Esophagus muscularis mucosa (tissue), 4 donors: ENCODE data around the gene RARS1.

Experiments
- CTCF ChIP-seq, 3 experiments: fragments of 200-600 bp in 2 of 3; fragments of 450-650 bp in 1 of 3; sonication (generic) in 2 of 3; IDR thresholded peaks; one replicate each; pipeline ENCODE4 v1.5.1; 2017 to 2019; ENCODE audit warnings: antibody characterized with exemption in 3 of 3, mild to moderate bottlenecking in 2 of 3, moderate library complexity in 1 of 3
- EP300 ChIP-seq: sonication (generic); formaldehyde crosslinking; IDR thresholded peaks from one replicate; pipeline ENCODE4 v1.6.1; 2017; ENCODE audit warnings: antibody characterized with exemption
- POLR2A ChIP-seq: fragments of 450-650 bp; IDR thresholded peaks from one replicate; pipeline ENCODE4 v1.6.1; 2017; ENCODE audit warnings: antibody characterized with exemption, moderate library complexity, mild to moderate bottlenecking, low read depth
- POLR2AphosphoS5 ChIP-seq, 2 donors: sonication (generic); formaldehyde crosslinking; IDR thresholded peaks; one replicate each; pipeline ENCODE4 v1.6.1; 2017; ENCODE audit warnings: antibody characterized with exemption in 2 of 2

- TF ChIP-seq CTCF (IDR thresholded peaks at IDR 0.05) = no peak
- no peak for TF ChIP-seq POLR2A
- no peak for TF ChIP-seq POLR2AphosphoS5 (IDR thresholded peaks at IDR 0.05)
- TF ChIP-seq EP300 = no peak
These were observed 22.1 kb upstream of the RARS1 start for GRCh38 chr5:168464214-168464613.
